Anterior cingulate cortex (tissue), 58 donors: ENCODE data around the gene CCDC88A.
"Not testable (repeated sequence)": the region's sequence is repeated elsewhere in the genome, so short reads cannot be mapped to it uniquely, and the experiment has no call there.

ENCODE experiments used
- DNase-seq, 58 donors: peaks; one replicate each; lab custom pipeline; 2025; lab: John Stamatoyannopoulos, UW

CCDC88A gene

DNA sequence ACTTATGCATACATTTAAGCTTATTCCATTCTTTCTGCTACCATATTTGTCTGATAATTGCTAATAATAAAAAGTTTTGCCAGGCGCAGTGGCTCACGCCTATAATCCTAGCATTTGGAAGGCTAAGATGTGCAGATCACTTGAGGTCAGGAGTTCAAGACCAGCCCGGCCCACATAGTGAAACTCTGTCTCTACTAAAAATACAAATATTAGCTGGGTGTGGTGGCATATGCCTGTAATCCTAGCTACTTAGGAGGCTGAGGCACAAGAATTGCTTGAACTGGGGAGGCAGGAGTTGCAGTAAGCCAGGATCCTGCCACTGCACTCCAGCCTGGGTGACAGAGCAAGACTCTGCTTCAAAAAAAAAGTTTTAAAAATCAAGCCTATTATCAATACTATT lies 160.1 kb downstream of the CCDC88A start:
- DNase-seq: not testable (repeated sequence)

DNA sequence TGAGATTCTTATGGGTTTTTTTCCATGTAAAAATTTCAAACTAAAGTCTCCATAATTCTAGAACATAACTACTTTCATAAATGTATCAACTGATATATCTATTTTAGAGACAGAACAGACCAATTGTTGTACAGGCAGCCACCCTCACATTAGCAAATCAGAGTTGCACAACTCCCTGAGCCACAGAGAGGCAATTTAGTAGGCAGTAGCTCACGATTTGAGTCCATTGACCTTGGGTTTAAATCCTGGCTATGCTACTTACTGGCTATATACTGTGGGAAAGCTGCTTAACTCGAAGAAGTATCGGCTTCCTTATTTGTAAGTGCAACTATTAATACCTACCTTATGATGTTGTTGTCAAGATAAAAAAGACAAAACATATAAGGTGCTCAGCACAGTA lies 166.8 kb downstream of the CCDC88A start:
- no peak for DNase-seq

GRCh38 chr2:55247025-55247424 lies 172.6 kb downstream of the CCDC88A start:
- no peak for DNase-seq

- DNase-seq: no peak
Measured at GRCh38 chr2:55245411-55245810, 174.2 kb downstream of the CCDC88A start.

GRCh38 chr2:55242617-55243016 lies 177.0 kb downstream of the CCDC88A start:
- DNase-seq: no peak

DNA sequence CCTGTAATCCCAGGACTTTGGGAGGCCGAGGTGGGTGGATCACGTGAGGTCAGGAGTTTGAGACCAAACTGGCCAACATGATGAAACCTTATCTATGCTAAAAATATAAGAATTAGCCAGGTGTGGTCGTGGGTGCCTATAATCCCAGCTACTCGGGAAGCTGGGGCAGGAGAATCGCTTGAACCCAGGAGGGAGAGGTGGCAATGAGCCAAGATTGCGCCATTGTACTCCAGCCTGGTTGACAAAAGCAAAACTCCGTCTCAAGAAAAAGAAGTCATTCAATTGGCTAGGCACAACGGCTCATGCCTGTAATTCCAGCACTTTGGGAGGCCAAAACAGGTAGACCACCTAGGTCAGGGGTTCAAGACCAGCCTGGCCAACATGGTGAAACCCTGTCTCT lies 178.1 kb downstream of the CCDC88A start:
- DNase-seq: not testable (repeated sequence)

- no peak for DNase-seq
Measured at GRCh38 chr2:55239656-55240222, 179.9 kb downstream of the CCDC88A start.
